Transverse colon (tissue), 3 donors: Measurements from ENCODE around the gene S100A14.

Experiments
- EP300 ChIP-seq: sonication (generic); formaldehyde crosslinking; IDR thresholded peaks from one replicate; pipeline ENCODE4 v1.6.1; 2017; ENCODE audit warnings: antibody characterized with exemption, low read depth
- POLR2A ChIP-seq: fragments of 450-650 bp; IDR thresholded peaks from one replicate; pipeline ENCODE4 v1.6.1; 2016; ENCODE audit warnings: antibody characterized with exemption, mild to moderate bottlenecking, moderate library complexity
- TF ChIP-seq, protein P1 (sequence below), 5 experiments: fragments of 200-600 bp in 3 of 5; fragments of 450-650 bp in 2 of 5; sonication (generic) in 3 of 5; IDR thresholded peaks; 1 replicate in 2 of 5; 2 replicates in 3 of 5; pipeline ENCODE4 v1.5.1; 2016 to 2017; ENCODE audit warnings: antibody characterized with exemption in 5 of 5, inconsistent platforms in 3 of 5, mild to moderate bottlenecking in 2 of 5, moderate library complexity in 1 of 5

DNA sequence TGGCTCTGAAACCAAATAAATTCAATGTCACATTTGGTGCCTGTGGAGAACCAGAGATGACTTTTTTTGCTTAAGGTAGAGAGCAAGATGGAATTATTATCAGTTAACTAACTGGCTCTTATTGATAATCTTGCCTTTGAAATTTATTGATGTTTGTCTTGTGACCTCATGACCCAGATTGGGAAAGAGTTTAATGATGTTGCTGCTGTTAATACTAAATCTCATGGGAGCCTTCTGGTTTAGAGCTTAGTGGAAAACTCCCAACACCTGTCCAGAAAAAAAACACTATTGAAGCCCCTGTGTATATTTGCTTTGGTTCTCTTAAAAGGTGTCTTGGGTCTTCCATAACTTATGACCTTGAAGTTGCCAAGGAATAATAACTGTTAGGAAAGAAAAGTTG is 27.7 kb upstream of the S100A14 start:
- TF ChIP-seq, protein P1, sequence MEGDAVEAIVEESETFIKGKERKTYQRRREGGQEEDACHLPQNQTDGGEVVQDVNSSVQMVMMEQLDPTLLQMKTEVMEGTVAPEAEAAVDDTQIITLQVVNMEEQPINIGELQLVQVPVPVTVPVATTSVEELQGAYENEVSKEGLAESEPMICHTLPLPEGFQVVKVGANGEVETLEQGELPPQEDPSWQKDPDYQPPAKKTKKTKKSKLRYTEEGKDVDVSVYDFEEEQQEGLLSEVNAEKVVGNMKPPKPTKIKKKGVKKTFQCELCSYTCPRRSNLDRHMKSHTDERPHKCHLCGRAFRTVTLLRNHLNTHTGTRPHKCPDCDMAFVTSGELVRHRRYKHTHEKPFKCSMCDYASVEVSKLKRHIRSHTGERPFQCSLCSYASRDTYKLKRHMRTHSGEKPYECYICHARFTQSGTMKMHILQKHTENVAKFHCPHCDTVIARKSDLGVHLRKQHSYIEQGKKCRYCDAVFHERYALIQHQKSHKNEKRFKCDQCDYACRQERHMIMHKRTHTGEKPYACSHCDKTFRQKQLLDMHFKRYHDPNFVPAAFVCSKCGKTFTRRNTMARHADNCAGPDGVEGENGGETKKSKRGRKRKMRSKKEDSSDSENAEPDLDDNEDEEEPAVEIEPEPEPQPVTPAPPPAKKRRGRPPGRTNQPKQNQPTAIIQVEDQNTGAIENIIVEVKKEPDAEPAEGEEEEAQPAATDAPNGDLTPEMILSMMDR (IDR thresholded peaks at IDR 0.05): no peak
- TF ChIP-seq POLR2A (no peak), EP300 (no peak)
